ENCODE results near the gene C12orf76. TPM values are rescaled to one million over a fixed set of nuclear protein-coding genes. Genes with fewer than 3 reads are reported as not detected.
"Not testable (repeated sequence)": the region's sequence is repeated elsewhere in the genome, so short reads cannot be mapped to it uniquely, and the experiment has no call there.

Gene C12orf76
- total RNA-seq, 1 donor from 2014 or later = 5.4 TPM

DNA sequence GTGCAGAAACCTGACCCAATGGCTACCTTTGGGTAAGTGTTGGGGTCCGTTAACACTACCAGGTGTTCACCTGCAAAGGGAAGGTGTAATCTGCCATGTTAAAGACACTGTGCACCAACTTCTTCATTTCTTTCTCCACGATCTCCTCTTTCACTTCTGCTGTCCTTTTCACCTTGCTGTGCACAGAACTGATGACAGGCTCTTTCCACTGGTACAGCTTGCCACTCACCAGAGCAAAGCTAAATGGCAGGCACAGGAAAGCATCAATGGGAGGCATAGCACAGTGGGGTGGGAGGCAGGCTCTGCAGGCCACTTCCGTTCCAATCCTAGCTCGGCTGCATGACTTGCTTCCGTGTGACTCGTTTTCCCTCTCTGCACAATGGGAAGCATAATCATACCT lies 2.6 kb upstream of the C12orf76 start:
- Histone ChIP-seq H3K4me1 (peaks cover 27% of the 10 kb centered on the region), H3K9me3 (replicated peaks) (no peaks in the 10 kb centered on the region), H3K36me3 (no peaks in the 10 kb centered on the region), H3K27me3 (ENCODE audit: low read depth) (no peaks in the 10 kb centered on the region), H3K4me3 (no peak overlapping the region), H3K27ac (replicated peaks) (no peak overlapping the region)
- TF ChIP-seq, protein P1, sequence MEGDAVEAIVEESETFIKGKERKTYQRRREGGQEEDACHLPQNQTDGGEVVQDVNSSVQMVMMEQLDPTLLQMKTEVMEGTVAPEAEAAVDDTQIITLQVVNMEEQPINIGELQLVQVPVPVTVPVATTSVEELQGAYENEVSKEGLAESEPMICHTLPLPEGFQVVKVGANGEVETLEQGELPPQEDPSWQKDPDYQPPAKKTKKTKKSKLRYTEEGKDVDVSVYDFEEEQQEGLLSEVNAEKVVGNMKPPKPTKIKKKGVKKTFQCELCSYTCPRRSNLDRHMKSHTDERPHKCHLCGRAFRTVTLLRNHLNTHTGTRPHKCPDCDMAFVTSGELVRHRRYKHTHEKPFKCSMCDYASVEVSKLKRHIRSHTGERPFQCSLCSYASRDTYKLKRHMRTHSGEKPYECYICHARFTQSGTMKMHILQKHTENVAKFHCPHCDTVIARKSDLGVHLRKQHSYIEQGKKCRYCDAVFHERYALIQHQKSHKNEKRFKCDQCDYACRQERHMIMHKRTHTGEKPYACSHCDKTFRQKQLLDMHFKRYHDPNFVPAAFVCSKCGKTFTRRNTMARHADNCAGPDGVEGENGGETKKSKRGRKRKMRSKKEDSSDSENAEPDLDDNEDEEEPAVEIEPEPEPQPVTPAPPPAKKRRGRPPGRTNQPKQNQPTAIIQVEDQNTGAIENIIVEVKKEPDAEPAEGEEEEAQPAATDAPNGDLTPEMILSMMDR (IDR thresholded peaks at IDR 0.05; ENCODE audit: borderline replicate concordance) = no peak
- no peak for DNase-seq
- intact Hi-C loops (cut with micrococcal nuclease) = no loop called here

DNA sequence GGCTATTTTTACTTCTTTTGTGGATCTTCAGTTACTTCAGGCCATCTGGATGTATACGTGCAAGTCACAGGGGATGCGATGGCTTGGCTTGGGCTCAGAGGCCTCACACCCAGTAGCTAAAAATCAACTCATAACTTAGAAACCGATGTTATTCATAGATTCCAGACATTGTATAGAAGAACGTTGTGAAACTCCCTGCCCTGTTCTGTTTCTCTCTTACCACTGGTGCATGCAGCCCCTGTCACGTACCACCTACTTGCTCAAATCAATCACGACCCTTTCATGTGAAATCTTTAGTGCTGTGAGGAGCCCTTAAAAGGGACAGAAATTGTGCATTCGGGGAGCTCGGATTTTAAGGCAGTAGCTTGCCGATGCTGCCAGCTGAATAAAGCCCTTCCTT lies 1.3 kb upstream of the C12orf76 start:
- H3K36me3 ChIP-seq; H3K27ac ChIP-seq (replicated peaks); H3K9me3 ChIP-seq (replicated peaks); H3K4me3 ChIP-seq; intact Hi-C loops (cut with micrococcal nuclease); H3K27me3 ChIP-seq (ENCODE audit: low read depth); DNase-seq: not testable (repeated sequence)
- H3K4me1 ChIP-seq = peaks cover 27% of the 10 kb centered on the region

DNA sequence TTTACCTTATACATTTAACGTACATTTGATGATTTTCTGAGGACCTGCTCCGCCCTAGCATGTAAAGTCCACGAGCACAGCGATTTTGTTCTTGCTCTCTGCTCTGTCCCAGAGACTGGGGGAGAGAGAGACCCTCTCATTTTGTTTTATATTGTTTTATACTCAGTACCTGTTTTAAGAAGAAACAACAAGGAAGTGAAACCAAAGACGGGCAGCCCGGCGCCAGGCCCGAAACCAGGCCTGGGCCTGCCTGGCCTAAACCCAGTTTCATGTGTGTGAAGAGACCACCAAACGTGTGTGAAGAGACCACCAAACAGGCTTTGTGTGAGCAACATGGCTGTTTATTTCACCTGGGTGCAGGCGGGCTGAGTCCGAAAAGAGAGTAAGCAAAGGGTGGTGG lies 712 bp upstream of the C12orf76 start:
- Histone ChIP-seq H3K4me1 (peaks cover 27% of the 10 kb centered on the region), H3K4me3 (peak overlapping the region; percentile 84), H3K27ac (replicated peaks) (peak overlapping the region; percentile 83)
- H3K36me3 ChIP-seq; intact Hi-C loops (cut with micrococcal nuclease); H3K27me3 ChIP-seq (ENCODE audit: low read depth); H3K9me3 ChIP-seq (replicated peaks); DNase-seq: not testable (repeated sequence)

DNA sequence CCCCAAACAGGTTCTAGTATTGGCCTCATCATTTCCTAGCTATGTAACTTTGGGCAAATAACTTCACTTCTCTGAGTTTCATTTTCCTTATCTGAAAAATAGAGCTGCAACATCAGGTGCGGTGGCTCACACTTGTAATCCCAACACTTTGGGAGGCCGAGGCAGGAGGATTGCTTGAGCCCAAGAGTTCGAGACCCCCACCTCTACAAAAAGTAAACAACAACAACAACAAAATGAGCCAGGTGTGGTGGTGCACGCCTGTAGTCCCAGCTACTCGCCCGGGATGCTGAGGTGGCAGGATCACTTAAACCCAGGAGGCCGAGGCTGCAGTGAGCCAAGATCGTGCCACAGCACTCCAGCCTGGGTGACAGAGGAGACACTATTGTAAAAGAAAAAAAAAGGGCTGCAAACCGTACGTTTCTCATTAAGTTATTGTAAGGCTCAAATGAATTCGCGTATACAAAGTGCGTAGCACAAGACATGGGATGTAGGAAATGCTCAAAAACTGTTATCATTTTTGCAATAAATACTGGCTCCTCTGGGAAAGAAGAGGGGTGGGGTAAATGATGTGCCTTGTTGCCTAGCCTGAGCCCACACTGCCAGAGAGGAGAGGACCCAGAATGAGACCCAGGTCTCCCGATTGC lies 903 bp downstream of the C12orf76 start:
- TF ChIP-seq, protein P1 (IDR thresholded peaks at IDR 0.05; ENCODE audit: borderline replicate concordance) = no peak
- no peak for DNase-seq
- Histone ChIP-seq H3K4me3 (peak overlapping the region; percentile 84), H3K9me3 (replicated peaks) (no peaks in the 10 kb centered on the region), H3K36me3 (peaks cover 6% of the 10 kb centered on the region), H3K4me1 (peaks cover 40% of the 10 kb centered on the region), H3K27me3 (ENCODE audit: low read depth) (no peaks in the 10 kb centered on the region), H3K27ac (replicated peaks) (peak overlapping the region; percentile 83)
- intact Hi-C loops (cut with micrococcal nuclease) = no loop called here

DNA sequence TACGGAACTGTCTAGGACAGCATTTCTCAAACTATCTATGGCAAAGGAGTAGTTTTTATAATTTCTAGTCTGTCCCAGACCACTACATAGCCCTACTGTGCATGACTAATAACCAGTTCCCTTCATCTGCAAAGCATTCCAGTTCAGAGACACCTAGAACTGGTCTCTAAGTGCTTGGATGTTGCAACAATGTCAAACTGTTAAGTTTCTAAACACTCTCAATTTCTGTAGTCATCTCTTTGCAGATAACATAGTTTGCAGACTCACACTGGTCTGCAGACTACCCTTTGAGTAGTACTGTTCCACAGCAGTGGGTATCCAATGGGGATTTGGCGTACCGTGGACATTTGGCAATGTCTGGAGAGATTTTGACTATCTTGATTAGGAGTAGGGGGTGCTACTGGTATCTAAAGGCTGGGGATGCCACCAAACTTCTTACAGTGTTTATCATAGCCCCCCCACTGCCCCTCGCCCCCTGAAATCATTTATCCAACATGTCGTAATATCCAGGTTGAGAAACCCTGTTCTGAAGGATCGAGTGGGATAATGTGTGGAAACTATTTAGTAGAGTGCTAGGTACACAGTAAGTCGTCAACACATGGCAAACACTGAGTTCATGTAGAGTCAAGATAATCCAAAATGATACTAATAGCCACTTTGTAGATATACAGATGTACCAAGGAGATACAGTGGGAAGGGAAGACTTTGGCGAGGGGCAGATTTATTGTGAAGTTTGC lies 1.7 kb downstream of the C12orf76 start:
- peaks cover 46% of the 10 kb centered on the region for H3K4me1 ChIP-seq
- TF ChIP-seq, protein P1 (IDR thresholded peaks at IDR 0.05; ENCODE audit: borderline replicate concordance) = no peak
- no peaks in the 10 kb centered on the region for H3K27me3 ChIP-seq (ENCODE audit: low read depth)
- peaks cover 12% of the 10 kb centered on the region for H3K36me3 ChIP-seq
- no peak overlapping the region for H3K27ac ChIP-seq (replicated peaks)
- DNase-seq = no peak
- peak overlapping the region; percentile 84 for H3K4me3 ChIP-seq
- H3K9me3 ChIP-seq (replicated peaks) = no peaks in the 10 kb centered on the region
- intact Hi-C loops (cut with micrococcal nuclease) = no loop called here

DNA sequence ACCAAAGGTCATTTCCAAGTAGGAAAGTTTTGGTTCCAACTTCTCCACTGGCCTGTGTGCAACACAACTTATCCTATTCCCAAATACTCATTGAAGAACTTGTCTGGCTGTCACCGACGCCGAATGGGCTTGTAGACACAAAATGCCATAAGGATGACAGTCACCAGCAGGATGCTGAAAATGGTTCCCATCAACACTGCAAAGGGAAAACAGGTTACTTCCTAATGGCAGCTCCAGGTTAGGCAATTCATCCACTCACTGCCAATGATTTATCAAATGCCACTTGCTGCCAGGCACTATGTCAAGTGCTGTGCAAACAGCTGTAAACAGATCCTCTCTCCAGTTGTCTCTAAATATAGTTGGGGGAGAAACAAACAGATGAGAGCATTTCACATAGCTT lies 6.1 kb downstream of the C12orf76 start:
- peak; percentile 16 for DNase-seq
- peaks cover 51% of the 10 kb centered on the region for H3K4me1 ChIP-seq
- intact Hi-C loops (cut with micrococcal nuclease) = no loop called here

More for the DNA sequence above, 6.1 kb downstream of the C12orf76 start:
- Histone ChIP-seq H3K27ac (replicated peaks) (peak overlapping the region; percentile 80), H3K9me3 (replicated peaks) (no peaks in the 10 kb centered on the region), H3K27me3 (ENCODE audit: low read depth) (no peaks in the 10 kb centered on the region), H3K36me3 (peaks cover 33% of the 10 kb centered on the region), H3K4me3 (no peak overlapping the region)
- TF ChIP-seq, protein P1 (IDR thresholded peaks at IDR 0.05; ENCODE audit: borderline replicate concordance) = no peak
